HG03139 (cell line): ENCODE measurements around the gene PRDM8.

ENCODE experiments used
- ATAC-seq: cut with Tn5 transposase; IDR thresholded peaks from one replicate; pipeline ENCODE4 v1.9.1; 2021; ENCODE audit not compliant: unreplicated experiment

Gene PRDM8

DNA sequence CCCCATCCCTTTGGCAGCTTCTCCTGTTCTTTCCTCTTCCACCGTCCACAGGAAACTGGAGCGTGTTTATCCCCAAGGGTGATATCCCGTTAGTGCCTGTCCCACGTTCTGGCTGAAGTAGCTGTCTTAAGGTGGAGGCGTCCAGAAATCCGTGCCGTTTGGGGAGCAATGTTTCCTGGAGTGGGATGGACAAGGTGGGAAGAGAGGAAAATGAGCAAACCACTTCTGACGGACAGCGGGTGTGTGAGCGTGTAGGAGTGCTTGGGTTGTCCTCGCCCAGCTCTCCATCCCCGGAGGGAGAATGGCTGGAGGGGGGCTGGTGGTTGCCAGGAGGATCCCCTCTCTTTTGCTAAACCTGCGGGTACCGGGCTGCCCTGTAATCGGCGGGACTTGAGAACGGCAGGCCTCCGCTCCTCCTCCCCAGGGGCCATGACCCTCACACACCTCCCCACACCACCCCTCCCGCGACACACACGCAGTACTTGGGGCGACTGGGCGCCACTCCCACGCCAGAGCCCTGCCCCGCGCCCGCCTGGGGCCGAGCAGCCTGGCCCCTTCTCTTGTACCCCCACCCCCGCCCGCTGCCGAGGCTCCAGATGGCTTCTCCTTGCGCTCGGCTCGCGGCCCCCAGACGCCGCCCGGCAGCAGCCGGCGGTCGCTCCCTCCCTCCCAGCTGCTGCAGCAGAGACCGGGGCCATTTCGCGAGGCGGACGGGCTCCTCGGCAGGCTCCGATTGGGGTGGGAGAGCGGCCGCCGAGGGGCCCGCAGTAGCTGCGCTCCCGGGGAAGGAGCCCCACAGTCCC lies 13.9 kb upstream of the PRDM8 start:
- ATAC-seq, result peak; percentile 27

DNA sequence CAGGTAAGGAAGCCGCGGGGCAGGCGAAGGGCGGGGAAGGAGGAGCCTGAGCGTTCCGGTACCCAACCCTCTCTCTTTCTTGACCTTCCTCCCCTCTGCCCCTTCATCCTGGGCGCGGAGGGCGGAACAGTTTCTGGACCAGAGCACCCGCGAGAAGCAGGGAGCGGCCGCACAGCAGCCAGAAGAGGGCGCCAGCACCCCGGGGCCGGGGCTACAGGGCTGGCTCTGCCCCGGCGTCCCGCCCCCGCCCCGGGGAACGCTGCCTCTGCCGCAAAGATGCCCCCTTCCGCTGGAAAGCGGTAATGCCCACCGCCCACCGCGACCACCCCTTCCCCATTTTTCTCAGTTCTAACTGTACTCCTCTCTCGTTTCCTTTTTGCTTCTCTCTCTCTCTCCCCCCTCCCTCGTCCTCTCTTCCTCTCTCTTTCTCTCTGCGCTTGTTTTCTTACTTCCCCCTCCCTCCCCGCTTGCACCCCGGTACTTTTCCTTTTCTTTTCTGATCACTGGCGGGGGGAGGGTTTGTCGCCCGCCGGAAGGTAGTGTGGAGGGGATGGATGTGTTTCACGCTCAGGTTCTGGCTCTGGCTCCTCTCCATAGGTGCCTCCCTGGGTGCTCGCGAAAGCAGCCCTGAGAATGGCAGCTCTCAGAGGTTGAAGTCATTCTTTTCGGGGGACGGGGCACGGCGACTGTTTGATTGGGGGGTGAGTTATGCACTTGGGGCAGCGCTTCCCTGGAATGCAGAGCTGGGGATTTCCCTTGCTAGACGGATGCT lies 13.1 kb upstream of the PRDM8 start:
- ATAC-seq, result peak; percentile 93

DNA sequence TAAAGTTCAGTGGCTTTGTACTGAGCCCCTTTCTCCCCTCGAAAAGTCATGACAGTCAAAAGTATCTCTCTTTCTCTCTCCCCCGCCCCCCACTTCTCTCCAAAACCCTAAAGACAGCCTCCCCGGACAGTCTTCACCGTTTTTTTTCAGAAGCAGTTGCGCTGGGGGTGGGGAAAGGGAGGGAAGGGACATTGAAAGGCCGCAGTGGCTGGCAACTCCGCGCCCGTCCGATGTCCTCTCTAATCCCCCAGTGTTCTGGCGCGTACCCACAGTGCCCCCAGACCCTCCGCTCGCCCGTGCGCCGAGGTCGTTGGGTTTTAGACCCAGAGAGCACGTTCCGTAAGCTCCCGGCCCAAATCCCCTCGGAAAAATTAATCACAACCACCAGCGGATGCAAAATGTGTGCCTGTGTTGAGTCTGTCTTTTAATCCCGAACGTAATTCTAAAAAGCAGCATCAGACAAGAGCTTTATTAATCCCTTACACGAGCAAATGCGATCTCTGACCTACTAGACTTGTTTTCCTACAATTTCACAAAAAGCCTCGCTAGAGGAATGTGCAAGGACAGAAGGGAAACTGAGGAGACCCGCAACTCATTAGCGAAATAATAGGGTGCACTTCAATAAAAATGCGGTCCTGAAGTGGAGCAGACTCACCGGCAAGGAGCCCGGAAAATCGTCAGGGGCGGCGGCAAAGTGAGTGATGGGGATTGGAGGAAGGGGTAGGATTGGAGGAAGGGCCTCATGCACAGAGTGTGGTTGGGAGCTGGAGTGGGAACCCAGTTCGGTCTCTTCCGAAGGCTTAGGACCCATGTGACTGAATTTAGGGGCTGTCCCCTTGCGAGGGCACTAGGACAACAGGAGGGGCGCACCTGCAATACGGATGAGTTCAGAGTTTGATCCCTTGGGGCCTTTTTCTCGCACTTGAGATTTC lies 12.2 kb upstream of the PRDM8 start:
- no peak for ATAC-seq

DNA sequence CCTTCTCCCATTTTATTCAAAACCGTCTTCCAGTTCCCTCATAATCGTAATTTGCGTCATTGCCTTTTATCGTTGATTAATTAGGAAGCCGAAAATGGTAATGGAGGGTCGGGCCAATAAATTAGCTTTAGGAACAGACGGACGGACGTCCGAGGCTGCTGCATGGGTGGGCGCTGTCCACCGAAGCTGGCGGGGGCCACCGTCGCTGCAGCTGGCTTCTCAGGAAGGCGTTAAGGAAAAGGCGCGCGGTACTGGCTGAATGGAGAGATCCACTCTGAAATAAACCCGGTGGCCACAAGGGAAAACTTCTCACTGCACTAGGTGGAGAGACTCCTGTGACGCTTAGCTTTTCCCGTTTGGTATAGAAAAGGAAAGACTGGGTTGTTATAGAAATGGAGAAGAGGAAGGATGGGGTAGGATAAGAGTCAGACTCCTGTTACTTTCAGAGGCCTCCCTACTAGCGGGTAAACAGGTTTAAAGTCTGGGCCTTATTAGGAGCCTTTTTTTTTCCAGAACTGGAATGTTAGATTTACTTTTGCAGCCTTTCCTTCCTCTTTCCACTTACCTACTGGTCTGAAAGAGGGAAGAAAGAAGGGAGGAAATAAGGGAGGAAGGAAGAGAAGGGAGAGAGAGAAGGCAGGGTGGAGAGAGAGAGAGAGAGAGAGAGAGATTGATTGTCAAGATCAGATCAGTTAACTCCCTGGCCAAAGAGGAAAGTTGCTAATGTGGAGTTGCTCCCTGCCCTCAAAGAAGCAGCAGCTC lies 11.3 kb upstream of the PRDM8 start:
- no peak for ATAC-seq

DNA sequence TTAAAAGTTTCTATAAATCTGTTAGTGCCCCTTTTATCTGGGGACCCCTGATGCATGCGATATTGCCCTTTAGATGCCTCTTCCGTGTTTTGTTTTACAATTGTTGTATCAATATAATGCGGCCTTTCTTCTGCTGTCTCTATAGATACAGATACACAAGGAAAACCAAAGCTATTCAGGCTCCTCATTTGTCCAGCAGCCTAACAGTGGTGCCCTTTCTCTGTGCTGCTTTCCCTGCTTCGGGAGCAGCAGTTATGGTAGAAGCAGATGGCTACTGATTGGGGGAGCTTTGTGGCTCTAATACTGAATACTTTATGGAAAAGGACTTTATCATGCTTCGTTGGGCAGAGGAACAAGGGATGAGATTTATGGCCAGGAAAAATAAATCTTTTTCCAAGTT lies 10.6 kb upstream of the PRDM8 start:
- no peak for ATAC-seq

DNA sequence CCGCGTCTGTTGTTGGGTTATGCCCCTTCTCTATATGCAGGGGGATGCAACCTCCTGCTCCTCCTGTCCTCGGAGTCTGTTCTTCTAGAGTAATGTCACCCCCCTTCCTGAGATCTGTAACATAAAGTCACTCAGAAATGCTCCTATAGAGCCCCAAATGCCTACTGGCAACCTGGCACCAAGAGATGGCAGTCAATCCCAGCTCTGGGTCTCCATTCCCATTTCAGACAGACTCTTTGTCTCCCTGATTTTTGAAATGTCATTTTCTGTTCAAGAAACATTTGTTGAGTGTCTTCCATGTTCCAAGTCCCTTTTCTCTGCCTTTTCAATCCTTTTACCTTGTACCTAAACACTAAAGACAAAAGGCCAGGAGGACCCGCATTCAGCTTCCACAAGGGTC lies 9.6 kb upstream of the PRDM8 start:
- ATAC-seq, result no peak

DNA sequence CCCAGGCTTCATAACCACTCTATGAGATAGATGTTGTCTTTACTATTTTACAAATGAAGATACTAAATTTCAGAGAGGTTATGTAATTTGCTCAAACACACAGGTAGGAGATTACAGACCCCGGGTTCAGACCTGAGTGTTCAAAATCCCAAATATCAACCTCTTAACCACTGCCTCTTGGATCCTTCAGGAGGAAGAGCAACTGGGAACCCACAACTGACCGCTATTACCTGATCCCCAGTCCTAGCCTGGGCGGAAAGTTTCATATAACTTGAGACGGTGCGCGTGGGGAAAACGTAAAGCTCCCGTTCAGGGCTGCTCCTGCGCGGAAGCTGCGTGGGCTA lies 8.9 kb upstream of the PRDM8 start:
- ATAC-seq, result no peak

DNA sequence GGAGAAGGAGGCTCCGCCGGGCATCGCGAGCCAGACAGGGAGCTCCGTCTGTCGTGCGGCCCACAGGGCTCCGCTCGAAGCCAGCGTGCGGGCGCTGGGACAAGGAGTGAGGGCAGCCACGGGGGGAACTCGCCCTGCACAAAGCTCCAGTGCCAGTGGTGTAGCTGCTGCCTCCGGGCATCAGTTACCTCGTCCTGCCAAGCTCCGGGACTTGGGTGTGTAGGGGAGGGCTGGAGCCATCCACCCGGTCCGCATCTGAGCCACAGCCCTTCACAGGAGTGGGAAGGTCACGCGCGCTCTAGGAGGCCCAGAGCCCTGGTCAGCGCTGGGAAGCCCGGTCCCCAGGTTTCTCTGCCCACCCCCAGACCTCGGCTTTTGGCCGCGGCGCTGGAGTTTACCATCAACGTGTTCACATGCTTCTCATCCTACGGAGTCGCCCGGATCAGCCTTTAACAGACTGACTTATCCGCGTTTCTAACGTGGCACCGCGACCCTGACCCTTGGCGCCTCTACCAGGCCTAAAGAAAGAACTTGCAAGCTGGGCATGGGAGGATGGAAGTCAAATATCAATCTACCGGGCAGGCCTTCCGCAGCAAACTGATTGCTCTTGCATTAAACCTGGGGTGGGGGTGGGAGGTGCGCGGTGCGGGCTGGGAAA lies 8.4 kb upstream of the PRDM8 start:
- no peak for ATAC-seq

DNA sequence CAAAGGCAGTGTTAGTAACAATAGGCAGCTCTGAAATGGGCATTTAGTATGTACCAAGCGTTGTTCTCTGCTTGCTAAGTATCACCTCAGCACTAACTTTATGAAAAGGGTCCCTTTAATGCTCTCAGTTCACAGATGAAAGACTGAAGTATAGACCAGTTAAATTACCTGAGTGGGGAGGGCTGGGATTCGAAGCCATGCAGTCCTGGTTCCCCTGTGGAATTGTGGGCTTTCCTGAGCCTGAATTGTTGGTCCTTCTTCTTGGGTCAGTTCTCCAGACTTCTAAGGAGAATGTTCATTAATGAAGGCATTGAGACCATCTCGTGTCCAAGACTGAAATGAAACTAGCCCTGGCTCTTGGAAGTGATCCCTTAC lies 7.7 kb upstream of the PRDM8 start:
- no peak for ATAC-seq

DNA sequence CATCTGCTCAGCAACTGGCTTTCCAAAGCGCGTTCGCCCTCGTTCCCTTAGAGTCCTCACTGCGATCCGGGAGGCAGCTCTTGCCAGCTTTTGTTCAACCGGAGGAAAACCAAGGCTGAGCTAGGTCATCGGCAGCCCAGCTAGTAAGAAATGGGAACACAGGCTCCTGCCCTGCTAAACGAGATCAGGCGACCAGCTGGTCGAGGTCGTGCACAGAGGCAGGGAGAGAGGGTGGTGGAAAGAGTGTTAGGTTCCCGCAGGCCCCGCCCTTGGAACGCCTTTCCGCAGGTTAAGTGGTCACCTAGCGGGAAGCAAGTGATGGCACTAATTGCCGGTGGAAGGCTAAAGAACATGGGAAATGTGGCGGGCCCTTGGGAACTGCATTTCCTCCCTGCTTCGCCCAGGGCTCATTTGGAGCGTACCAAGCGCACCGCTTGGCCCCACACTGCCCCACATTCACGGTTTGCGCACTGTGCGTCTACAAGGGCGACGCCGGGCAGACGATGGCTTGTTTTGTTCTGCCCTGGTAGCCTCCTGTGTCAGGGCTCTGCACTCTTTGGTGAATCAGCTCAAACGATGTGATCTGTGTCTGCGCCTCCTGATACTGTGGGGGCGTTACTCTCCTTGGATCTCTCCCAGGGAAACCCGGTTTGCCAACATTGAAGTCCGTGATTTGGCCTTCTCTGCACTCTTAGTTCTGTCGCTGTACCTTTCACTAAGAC lies 7.2 kb upstream of the PRDM8 start:
- ATAC-seq, result no peak

DNA sequence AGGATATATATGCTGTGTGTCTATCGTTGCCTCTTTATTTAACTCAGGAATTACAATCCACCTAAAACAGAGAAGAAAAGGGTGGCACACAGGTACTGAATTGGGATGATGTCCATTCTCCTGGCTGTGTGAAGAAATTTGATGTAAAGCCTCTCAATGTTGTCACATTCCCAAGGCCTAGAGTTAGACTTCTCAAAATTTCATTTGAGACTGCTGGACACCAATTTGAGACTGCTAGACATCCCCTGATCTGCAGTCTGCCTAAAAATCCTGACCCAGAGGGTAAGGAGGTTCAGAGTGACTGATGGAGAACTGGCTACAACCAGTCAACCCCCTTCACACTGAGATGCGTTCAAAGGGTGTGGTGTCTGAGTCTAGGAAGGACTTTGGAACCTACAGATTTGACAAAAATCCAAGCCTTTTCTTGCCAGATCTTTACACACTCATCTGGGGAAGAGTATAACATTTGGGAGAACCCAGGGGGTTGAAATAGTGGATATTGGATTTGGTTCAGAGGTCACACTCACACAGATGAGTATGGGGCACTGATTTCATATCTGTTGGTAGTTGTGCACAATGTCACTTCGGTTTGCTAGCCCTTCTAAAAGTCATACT lies 4.9 kb upstream of the PRDM8 start:
- ATAC-seq, result no peak

DNA sequence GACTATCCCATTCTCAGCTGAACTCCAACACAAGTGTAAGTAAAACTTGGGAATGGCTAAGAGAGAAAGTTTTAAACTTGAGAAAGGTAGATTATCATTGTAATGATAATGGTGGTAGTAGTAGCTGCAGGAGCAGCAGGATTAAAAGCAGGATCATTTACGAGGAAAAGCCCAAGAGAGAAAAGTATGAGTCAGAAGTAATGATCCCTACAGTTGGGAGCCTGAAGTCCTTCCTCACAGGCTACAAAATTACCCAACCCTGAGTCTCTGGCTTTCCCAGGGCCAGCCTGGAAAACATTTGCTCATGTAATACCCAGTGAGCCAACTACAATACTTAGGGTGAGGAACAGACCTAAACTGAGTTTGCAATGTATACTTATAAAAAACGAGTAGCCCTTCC lies 4.4 kb upstream of the PRDM8 start:
- no peak for ATAC-seq

DNA sequence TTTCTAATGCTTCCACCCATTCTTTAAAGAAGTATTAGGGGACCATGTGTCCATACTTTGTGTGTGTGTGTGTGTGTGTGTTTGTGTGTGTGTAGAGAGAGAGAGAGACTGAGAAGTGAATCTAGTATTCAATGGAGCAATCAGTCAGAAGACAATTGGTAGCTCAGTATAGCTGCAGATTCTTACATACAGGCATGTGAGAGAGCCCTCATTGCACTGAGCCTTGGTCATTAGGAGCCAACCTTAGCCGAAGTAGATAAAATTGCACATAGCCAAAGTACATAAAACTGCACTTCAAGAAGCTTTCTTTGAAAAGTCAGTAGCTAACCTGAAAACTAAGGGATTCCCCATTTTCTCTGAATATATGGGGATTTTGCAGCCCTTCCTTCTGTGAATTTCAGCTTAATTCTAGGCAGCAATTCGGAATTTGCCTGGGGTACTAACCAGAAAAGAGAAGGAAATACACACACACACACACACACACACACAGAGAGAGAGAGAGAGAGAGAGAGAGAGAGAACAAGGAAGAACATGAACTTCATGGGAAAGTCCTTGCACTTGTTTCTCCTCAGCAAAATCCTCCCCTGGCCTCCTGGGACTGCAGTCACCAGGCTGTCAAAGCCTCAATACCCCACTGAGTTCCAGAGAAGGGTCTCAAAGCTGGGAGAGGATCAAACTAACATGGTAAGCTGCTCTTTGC lies 1.7 kb upstream of the PRDM8 start:
- ATAC-seq, result no peak

DNA sequence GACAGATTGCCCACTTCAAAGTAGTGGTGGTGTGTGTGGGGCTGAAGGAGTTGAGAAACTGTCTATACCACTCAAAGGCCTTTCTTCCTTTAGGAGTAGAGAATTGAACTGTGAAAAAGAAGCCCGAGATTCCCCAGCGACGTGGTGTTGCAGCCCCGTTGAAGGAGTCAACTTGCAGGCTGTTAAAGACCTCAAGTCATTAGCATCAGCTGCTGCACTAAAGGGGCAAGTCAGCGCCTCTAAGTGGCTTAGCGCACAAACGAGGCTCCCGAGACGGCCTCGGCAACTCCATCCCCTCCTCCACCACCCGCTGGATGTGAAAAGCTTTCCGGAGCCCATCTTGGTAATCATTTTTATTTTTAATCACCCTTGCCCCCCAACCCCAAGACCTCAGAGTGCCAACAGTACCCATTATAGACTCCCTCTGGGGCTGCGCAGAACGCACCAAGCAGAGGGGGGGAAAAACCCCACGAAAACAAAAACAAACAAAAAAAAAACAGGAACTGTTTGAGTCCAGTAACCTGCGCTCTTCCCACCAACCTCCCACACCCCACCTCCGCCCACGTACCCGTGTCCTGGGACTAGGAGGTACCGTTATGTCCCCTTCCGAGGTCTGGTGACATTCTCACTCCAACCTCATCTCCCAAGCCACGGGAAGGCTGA lies 913 bp upstream of the PRDM8 start:
- no peak for ATAC-seq

DNA sequence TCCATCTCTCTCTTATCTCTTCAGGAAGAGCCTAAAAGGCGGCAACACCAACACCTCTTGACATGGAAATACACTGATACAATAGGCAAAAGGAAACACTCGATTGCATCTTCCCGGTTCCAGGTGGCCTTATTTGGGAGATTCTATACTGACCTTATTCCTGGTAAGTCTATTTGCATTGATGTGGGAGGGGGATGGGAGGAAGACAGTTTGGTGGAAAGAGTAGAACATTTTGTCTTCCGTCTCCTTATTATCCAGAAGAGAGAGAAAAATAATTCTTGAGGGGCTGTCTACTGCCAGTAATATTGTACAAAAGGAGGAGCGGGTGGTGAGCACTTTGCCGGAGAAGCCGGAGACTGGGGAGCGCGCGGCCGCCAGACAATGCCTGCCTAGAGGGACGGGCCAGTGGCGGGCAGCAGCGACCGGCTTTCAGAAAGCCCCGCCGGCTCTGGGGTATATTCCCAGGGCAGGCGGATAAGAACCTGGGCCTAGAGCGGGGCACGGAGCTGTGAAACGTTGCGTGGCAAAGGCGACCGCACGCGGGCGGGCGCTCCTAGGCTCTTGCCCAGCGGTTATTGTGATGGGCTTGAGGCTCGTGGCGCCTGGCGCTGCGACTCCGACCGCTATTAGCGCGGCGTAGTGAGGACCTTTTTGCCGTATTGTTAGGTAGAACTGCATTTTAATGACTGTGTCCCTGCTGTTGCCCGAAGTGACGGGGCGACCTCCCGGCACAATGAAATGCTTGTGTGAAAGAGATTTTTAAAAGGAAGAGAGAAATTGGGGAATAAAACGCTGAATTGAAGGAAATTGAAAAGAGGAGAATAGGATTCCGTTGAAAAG lies 518 bp downstream of the PRDM8 start:
- ATAC-seq, result no peak

DNA sequence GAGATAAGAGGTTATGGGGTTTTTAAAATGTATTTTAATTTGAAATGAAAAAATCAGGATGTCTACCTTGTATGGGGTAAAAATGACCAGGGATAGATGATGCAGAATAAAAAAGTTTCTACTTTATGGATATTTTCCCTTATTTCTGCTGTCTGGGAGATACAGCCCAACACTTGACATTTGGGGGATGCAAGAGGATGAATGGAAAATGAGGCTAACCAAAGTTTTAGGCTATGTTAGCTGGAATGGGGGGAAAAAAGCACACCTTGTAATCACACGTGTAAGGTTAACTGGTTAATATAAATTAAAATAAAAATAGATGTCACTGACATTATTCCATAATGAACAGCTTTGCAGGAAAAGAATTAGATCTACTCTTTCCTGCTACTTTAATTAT lies 1.1 kb downstream of the PRDM8 start:
- ATAC-seq, result no peak

DNA sequence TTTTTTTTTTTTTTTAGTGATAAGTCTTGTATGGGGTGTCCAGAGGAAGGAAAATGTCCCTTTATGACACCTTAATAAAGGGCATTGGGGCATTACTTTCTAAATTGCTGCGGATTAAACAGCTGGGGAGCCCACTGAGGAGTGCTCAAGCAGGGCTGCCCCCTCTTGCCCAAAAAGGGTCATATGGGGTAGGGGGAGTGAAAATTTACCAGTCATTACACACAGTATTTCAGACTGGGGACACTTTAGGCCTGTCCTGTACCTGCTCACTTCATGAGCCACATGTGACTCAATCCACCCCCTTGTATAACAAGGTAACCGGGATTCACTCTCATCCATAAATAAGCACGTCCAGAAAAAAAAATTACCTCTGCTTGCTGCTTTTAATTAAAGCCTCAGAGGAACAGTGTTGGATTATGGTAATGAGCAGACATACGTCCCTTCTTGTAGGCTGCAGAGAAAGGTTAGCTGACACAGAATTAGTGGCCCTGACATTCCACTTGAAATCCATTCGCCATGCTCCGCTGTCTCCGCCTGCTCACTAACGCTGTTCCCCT lies 1.8 kb downstream of the PRDM8 start:
- ATAC-seq, result no peak
